ENCODE results near the gene WRNIP1. TPM values are rescaled to one million over a fixed set of nuclear protein-coding genes. Genes with fewer than 3 reads are reported as not detected.

WRNIP1 gene
- total RNA-seq, 4 donors from 2014 or later: 70.6 to 99.9 (median 84.1) TPM

DNA sequence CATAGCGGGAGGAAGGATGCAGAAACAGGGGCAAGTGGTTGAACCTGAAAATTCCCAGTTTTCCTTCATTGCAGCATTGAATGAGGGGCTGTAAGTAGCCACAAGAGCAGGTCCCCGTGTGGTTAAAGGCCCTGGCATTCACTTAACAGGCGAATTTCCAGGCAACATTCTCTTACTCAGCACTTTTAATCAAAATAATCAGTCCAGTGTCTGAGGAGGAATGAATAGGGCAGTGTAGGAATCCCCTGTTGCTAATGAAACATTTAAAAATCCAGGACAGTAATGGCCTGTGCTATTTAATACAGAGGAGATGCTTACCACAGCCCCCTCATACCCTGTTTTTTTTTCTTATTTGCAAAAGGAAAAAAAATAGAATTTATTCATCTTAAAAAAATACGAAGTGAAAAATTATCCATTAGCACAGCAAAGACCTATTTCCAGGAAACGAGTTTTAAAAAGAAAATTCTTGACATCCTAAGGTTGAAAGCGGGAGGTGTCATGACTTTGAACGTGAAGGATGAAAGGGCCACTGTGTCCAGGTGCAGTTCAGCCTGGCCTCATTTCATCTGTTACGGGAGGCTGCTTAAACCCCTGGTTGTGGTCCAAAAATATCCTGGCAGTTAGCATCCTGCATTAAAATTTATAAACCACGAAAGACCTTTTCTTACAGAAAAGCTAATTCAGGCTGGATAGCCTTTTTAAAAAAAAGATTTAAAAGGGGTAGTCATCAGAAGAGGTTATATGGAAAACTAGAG is 34.7 kb upstream of the WRNIP1 start:
- Histone ChIP-seq H3K9me3 (no peaks in the 10 kb centered on the region), H3K36me3 (no peaks in the 10 kb centered on the region), H3K4me3 (replicated peaks in 1 of 3) (no peak overlapping the region), H3K27me3 (no peaks in the 10 kb centered on the region), H3K27ac (peak overlapping the region; percentile 15 to 85 (median 36)), H3K4me1 (peaks cover 36 to 40% of the 10 kb centered on the region in 2 donors)
- WGBS, 2 donors: 51 to 57% methylated on average over 9 of the region's 9 CpGs
- DNase-seq: peak in 1 of 2 donors; percentile 10
- intact Hi-C loops (cut with DNase I): no loop called here
- no peak for TF ChIP-seq POLR2A (IDR thresholded peaks at IDR 0.05)

DNA sequence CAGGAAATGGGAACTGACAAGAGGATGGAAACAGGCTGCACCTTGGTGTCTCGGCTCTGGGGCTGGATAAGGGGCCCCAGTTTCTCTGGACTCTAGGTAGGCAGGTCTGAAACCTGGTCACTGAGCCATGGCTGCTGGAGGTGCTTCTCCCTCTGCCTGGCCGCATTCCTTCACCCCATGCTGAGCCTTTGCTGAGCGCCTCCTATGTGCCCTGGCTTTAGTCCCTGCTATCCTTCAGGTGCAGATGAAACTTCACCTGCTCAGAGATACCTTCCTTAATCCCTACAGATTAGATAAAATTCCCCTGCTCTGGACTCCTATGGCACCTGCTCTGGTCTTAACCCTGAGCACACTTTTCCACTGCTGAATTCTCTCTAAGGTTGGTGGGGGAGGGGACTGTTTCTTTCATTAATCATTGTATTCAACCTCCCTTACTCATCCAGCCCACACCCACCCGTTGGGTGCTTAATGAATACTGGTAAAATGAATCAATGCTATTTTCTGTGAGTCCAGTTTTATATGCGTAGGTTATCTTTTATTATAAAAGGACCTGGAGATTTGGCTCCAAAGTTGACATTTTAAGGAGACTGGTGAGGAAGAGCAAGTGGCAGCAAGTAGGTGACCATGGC is 33.8 kb upstream of the WRNIP1 start:
- Histone ChIP-seq H3K4me3 (replicated peaks in 1 of 3) (no peak overlapping the region), H3K27me3 (no peaks in the 10 kb centered on the region), H3K36me3 (no peaks in the 10 kb centered on the region), H3K27ac (peak overlapping the region; percentile 36 to 87 (median 85)), H3K9me3 (no peaks in the 10 kb centered on the region), H3K4me1 (peaks cover 36 to 40% of the 10 kb centered on the region in 2 donors)
- 41 to 48% methylated on average over 5 of the region's 5 CpGs for WGBS, 2 donors
- no peak for TF ChIP-seq POLR2A (IDR thresholded peaks at IDR 0.05)
- TF ChIP-seq, protein P1, sequence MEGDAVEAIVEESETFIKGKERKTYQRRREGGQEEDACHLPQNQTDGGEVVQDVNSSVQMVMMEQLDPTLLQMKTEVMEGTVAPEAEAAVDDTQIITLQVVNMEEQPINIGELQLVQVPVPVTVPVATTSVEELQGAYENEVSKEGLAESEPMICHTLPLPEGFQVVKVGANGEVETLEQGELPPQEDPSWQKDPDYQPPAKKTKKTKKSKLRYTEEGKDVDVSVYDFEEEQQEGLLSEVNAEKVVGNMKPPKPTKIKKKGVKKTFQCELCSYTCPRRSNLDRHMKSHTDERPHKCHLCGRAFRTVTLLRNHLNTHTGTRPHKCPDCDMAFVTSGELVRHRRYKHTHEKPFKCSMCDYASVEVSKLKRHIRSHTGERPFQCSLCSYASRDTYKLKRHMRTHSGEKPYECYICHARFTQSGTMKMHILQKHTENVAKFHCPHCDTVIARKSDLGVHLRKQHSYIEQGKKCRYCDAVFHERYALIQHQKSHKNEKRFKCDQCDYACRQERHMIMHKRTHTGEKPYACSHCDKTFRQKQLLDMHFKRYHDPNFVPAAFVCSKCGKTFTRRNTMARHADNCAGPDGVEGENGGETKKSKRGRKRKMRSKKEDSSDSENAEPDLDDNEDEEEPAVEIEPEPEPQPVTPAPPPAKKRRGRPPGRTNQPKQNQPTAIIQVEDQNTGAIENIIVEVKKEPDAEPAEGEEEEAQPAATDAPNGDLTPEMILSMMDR (IDR thresholded peaks at IDR 0.05): no peak
- intact Hi-C loops (cut with DNase I): no loop called here
- DNase-seq: peak; percentile 72

DNA sequence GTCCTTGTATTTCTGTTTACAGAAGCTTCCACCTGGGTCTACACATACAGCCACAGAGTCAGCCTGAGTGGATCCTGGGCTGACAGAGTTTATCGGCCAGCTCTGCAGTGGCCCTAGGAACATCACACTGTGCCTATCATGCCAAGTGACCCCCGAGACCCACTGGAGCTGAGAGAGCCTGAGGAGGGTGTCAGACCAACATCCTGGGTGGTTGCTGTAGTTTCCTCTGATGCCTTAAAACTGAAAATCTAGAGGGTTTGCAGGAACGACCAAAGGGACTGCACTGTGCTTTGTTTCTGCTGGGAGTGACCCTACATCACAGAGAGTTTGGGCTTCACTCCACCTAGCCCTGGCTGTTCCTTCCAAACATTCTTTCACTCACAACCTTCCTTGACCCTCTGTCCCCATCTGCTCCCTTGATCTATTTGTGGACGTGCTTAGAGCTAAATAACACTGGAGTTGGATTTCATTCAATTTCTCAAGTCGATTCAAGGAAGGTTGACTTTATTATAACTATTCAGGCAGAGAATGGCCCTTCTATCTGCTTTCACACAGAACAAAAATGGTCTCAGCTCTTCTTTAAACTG is 32.6 kb upstream of the WRNIP1 start:
- Histone ChIP-seq H3K27ac (peak overlapping the region; percentile 69 to 87 (median 85)), H3K27me3 (no peaks in the 10 kb centered on the region), H3K9me3 (no peaks in the 10 kb centered on the region), H3K4me1 (peaks cover 36 to 40% of the 10 kb centered on the region in 2 donors), H3K4me3 (replicated peaks in 1 of 3) (no peak overlapping the region), H3K36me3 (no peaks in the 10 kb centered on the region)
- 18 to 20% methylated on average over 5 of the region's 5 CpGs for WGBS, 2 donors
- intact Hi-C loops (cut with DNase I): no loop called here
- no peak for TF ChIP-seq POLR2A (IDR thresholded peaks at IDR 0.05)
- TF ChIP-seq, protein P1 (IDR thresholded peaks at IDR 0.05): no peak
- DNase-seq: peak; percentile 50

DNA sequence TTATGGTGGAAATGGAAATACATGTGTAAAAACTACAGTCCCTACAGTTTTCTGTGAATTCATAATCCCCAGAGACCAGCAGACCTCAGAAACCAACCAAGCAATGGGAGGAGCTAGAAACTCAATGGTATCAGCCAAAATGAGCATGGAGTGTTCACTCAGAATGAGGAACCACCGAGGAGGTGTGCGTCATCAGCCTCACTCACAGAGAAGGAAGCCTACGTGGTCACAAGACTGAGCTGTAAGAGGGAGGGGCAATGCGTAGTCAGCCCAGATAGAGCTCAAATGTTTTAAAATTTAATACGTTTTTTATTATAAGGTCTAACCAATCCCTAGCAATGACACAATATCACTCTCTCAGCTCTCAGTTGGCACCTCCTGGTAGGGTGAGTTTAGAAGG is 31.9 kb upstream of the WRNIP1 start:
- intact Hi-C loops (cut with DNase I): no loop called here
- Histone ChIP-seq H3K27ac (peak overlapping the region; percentile 69 to 87 (median 85)), H3K4me1 (peaks cover 36 to 40% of the 10 kb centered on the region in 2 donors), H3K9me3 (no peaks in the 10 kb centered on the region), H3K4me3 (replicated peaks in 1 of 3) (no peak overlapping the region), H3K36me3 (no peaks in the 10 kb centered on the region), H3K27me3 (no peaks in the 10 kb centered on the region)
- TF ChIP-seq POLR2A (IDR thresholded peaks at IDR 0.05): peak in 1 of 2 donors; percentile 15
- TF ChIP-seq, protein P1 (IDR thresholded peaks at IDR 0.05): no peak
- 64 to 74% methylated on average over 5 of the region's 5 CpGs for WGBS, 2 donors
- peak; percentile 69 to 72 for DNase-seq

DNA sequence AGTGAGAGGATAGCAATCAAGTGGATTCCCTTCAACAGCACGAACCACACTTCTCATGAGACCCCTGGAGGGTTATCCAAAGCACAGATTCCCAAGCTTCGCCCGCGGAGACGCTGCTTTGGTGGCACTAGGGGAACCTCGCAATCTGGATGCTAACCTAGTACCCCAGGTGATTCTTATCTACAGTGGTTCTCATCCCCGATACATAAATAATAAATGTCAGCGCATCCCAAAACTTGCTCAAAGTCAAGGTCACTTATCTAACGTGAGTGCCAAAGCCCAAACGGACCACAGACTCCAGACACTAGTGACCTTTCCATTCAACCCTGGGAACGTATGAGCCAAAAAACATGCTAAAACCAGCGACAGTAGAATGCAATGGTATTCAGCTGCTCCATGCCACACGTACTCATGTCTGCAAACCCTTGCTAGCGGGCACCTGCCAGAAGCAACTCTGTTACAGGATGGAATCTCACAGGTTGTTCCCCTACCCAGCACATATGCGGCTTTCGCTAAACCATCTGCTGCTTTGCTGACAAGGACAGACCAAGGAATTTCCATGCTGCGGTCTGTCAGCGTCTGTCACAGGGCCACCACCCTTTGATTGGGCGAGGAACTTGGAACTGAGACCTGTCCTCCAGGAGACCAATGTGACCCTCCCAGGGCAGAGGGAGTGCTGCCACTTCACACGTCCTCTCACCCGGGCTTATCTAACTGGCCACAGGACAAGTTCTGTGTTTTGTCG is 31.3 kb upstream of the WRNIP1 start:
- DNase-seq: no peak
- Histone ChIP-seq H3K36me3 (no peaks in the 10 kb centered on the region), H3K4me1 (peaks cover 36 to 40% of the 10 kb centered on the region in 2 donors), H3K27me3 (no peaks in the 10 kb centered on the region), H3K4me3 (replicated peaks in 1 of 3) (no peak overlapping the region), H3K9me3 (no peaks in the 10 kb centered on the region), H3K27ac (peak overlapping the region; percentile 69 to 87 (median 85))
- intact Hi-C loops (cut with DNase I): no loop called here
- no peak for TF ChIP-seq POLR2A (IDR thresholded peaks at IDR 0.05)
- TF ChIP-seq, protein P1 (IDR thresholded peaks at IDR 0.05): no peak
- WGBS, 2 donors: 90 to 92% methylated on average over 22 of the region's 22 CpGs

Data from thyroid gland (tissue), 4 donors.